ENCODE data around the gene KLF1. TPM values are rescaled to one million over a fixed set of nuclear protein-coding genes. Genes with fewer than 3 reads are reported as not detected.

KLF1 gene
- total and polyA plus RNA-seq, 2 of the 8 experiments (the other 6 are each of a cell fraction or from before 2014, with no cell fraction given) = 0.84 to 0.91 TPM

- TF ChIP-seq, protein P1, sequence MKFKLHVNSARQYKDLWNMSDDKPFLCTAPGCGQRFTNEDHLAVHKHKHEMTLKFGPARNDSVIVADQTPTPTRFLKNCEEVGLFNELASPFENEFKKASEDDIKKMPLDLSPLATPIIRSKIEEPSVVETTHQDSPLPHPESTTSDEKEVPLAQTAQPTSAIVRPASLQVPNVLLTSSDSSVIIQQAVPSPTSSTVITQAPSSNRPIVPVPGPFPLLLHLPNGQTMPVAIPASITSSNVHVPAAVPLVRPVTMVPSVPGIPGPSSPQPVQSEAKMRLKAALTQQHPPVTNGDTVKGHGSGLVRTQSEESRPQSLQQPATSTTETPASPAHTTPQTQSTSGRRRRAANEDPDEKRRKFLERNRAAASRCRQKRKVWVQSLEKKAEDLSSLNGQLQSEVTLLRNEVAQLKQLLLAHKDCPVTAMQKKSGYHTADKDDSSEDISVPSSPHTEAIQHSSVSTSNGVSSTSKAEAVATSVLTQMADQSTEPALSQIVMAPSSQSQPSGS (IDR thresholded peaks at IDR 0.05; ENCODE audit: low read length) = no peak
- TF ChIP-seq MAFK (IDR thresholded peaks at IDR 0.05; ENCODE audit: low read depth, low read length) (no peak), JUN (IDR thresholded peaks at IDR 0.05; ENCODE audit: low read depth, low read length) (no peak), GTF2F1 (IDR thresholded peaks at IDR 0.05; ENCODE audit: borderline replicate concordance, low read depth, low read length) (no peak), CHD1 (IDR thresholded peaks at IDR 0.05; ENCODE audit: low read depth, low read length) (no peak), JUND (IDR thresholded peaks at IDR 0.05; ENCODE audit: low read length) (peak; percentile 88; the same call in 1 of the 2 replicates), TAF7 (optimal IDR thresholded peaks at IDR 0.05; ENCODE audit: borderline replicate concordance, low read depth, low read length) (peak; percentile 55), SP1 (IDR thresholded peaks at IDR 0.05; ENCODE audit: low read depth, low read length) (peak; percentile 96), GABPA (IDR thresholded peaks at IDR 0.05; ENCODE audit: borderline replicate concordance, insufficient read depth, low read length) (no peak), CTBP2 (IDR thresholded peaks at IDR 0.05; ENCODE audit: borderline replicate concordance, insufficient read depth, insufficient read length, low read length) (no peak), SIN3A (conservative IDR thresholded peaks at IDR 0.05 in 1 of 2, IDR thresholded peaks at IDR 0.05 in 1 of 2; ENCODE audit: low read depth in 1 of 2, low read length in 2 of 2) (peak in 1 of 2 experiments; percentile 91; a peak in 1 of 4 replicates), KDM5A (IDR thresholded peaks at IDR 0.05; ENCODE audit: low read length) (peak; percentile 91), HDAC2 (IDR thresholded peaks at IDR 0.05; ENCODE audit: borderline replicate concordance in 1 of 2, low read depth in 2 of 2, low read length in 2 of 2) (peak in 1 of 2 experiments; percentile 96; a peak in 2 of 4 replicates), RXRA (IDR thresholded peaks at IDR 0.05; ENCODE audit: insufficient read depth, low read depth, low read length) (no peak), CBX5 (IDR thresholded peaks at IDR 0.05; ENCODE audit: low read depth, low read length) (no peak)
- TF ChIP-seq, protein P2, sequence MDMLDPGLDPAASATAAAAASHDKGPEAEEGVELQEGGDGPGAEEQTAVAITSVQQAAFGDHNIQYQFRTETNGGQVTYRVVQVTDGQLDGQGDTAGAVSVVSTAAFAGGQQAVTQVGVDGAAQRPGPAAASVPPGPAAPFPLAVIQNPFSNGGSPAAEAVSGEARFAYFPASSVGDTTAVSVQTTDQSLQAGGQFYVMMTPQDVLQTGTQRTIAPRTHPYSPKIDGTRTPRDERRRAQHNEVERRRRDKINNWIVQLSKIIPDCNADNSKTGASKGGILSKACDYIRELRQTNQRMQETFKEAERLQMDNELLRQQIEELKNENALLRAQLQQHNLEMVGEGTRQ (IDR thresholded peaks at IDR 0.05; ENCODE audit: low read length) = no peak
- TF ChIP-seq, protein P3, sequence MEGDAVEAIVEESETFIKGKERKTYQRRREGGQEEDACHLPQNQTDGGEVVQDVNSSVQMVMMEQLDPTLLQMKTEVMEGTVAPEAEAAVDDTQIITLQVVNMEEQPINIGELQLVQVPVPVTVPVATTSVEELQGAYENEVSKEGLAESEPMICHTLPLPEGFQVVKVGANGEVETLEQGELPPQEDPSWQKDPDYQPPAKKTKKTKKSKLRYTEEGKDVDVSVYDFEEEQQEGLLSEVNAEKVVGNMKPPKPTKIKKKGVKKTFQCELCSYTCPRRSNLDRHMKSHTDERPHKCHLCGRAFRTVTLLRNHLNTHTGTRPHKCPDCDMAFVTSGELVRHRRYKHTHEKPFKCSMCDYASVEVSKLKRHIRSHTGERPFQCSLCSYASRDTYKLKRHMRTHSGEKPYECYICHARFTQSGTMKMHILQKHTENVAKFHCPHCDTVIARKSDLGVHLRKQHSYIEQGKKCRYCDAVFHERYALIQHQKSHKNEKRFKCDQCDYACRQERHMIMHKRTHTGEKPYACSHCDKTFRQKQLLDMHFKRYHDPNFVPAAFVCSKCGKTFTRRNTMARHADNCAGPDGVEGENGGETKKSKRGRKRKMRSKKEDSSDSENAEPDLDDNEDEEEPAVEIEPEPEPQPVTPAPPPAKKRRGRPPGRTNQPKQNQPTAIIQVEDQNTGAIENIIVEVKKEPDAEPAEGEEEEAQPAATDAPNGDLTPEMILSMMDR (IDR thresholded peaks at IDR 0.05; ENCODE audit: control extremely low read depth in 1 of 3, insufficient read depth in 1 of 3, low read depth in 1 of 3, low read length in 3 of 3) = no peak
Observed at GRCh38 chr19:12890787-12891552, 4.0 kb upstream of the KLF1 start, which contains the start of gene GCDH (continued).

All from H1 (cell line).